Activated CD8-positive, alpha-beta memory T cell treated with anti-CD3 and anti-CD28 coated beads, Interleukin-2, amount 50 U/mL, for 1 hour (primary cell): Measurements from ENCODE around the gene OAT.
"Not testable (repeated sequence)": the region's sequence is repeated elsewhere in the genome, so short reads cannot be mapped to it uniquely, and the experiment has no call there.

Source experiments
- DNase-seq: peaks from one replicate; pipeline ENCODE4 v3.0.0-alpha.2; 2020; ENCODE audit errors: extremely low read depth

OAT gene

GRCh38 chr10:124378881-124379471 is 39.7 kb downstream of the OAT start:
- DNase-seq: no peak

GRCh38 chr10:124378271-124378670 is 40.5 kb downstream of the OAT start:
- no peak for DNase-seq

- no peak for DNase-seq
Observed at GRCh38 chr10:124377101-124377500, 41.6 kb downstream of the OAT start.

- no peak for DNase-seq
Observed at GRCh38 chr10:124376411-124376810, 42.3 kb downstream of the OAT start.

GRCh38 chr10:124375691-124376090 is 43.0 kb downstream of the OAT start:
- DNase-seq: no peak

- DNase-seq: no peak
Observed at GRCh38 chr10:124375353-124375614, 43.4 kb downstream of the OAT start.

GRCh38 chr10:124374535-124375352 is 44.0 kb downstream of the OAT start:
- DNase-seq: no peak

- no peak for DNase-seq
Observed at GRCh38 chr10:124372899-124373298, 45.8 kb downstream of the OAT start.

- DNase-seq: no peak
Observed at GRCh38 chr10:124370426-124370825, 48.3 kb downstream of the OAT start.

GRCh38 chr10:124369986-124370385 is 48.7 kb downstream of the OAT start:
- DNase-seq: no peak

GRCh38 chr10:124369533-124369932 is 49.2 kb downstream of the OAT start:
- not testable (repeated sequence) for DNase-seq

GRCh38 chr10:124369066-124369465 is 49.7 kb downstream of the OAT start:
- no peak for DNase-seq

- no peak for DNase-seq
Observed at GRCh38 chr10:124367936-124368335, 50.8 kb downstream of the OAT start.

- DNase-seq: no peak
Observed at GRCh38 chr10:124367414-124367813, 51.3 kb downstream of the OAT start.

GRCh38 chr10:124366825-124367224 is 51.9 kb downstream of the OAT start:
- DNase-seq: no peak

GRCh38 chr10:124366343-124366742 is 52.4 kb downstream of the OAT start:
- DNase-seq: no peak

- DNase-seq: no peak
Observed at GRCh38 chr10:124364674-124365073, 54.0 kb downstream of the OAT start.

GRCh38 chr10:124362568-124362967 is 56.2 kb downstream of the OAT start:
- DNase-seq: no peak

- DNase-seq: no peak
Observed at GRCh38 chr10:124359336-124359832, 59.3 kb downstream of the OAT start.

GRCh38 chr10:124357561-124357885 is 61.2 kb downstream of the OAT start:
- no peak for DNase-seq

- no peak for DNase-seq
Observed at GRCh38 chr10:124356701-124357560, 61.8 kb downstream of the OAT start.
